OCI-LY1 (cell line): ENCODE data around the gene CNPPD1.

Experiments used
- EZH2 ChIP-seq: fragments of 200-600 bp; sonication (generic), shearing (Covaris generic); IDR thresholded peaks from 2 replicates; pipeline ENCODE4 v1.8.0; 2017; ENCODE audit warnings: borderline replicate concordance, mixed run types, mild to moderate bottlenecking, antibody characterized with exemption, low read length, moderate library complexity, mixed read lengths
- TF ChIP-seq, protein P1 (sequence below): fragments of 200-600 bp; sonication (generic), shearing (Covaris generic); IDR thresholded peaks from 2 replicates; pipeline ENCODE4 v1.5.1; 2017; ENCODE audit warnings: mild to moderate bottlenecking, antibody characterized with exemption, low read length, moderate library complexity, mixed read lengths

DNA sequence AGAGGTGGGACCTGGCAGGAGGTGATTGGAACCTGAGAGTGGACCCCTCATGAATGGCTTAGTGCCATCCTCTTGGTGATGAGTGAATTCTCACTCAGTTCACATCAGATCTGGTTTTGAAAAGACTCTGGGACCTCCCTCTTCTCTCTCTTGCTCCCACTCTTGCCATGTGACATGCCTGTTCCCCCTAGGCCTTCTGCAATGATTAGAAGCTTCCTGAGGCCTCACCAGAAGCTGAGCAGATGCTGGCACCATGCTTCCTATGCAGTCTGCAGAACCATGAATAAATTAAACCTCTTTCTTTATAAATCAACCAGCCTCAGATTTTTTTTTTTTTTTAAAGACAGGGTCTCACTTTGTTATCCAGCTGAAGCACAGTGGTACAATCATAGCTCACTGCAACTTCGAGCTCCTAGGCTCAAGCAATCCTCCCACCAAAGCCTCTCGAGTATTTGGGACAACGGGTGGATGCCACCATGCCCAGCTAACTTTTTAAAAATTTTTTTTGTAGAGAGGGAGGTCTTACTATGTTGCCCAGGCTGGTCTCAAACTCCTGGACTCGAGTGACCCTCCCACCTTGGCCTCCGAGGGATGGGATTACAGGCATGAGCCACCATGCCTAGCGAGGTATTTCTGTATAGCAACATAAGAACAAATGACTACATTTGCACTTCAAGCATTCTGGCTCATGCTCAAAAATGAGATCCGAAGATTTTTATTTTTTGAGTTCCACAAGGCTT is 27.9 kb upstream of the CNPPD1 start:
- TF ChIP-seq, protein P1, sequence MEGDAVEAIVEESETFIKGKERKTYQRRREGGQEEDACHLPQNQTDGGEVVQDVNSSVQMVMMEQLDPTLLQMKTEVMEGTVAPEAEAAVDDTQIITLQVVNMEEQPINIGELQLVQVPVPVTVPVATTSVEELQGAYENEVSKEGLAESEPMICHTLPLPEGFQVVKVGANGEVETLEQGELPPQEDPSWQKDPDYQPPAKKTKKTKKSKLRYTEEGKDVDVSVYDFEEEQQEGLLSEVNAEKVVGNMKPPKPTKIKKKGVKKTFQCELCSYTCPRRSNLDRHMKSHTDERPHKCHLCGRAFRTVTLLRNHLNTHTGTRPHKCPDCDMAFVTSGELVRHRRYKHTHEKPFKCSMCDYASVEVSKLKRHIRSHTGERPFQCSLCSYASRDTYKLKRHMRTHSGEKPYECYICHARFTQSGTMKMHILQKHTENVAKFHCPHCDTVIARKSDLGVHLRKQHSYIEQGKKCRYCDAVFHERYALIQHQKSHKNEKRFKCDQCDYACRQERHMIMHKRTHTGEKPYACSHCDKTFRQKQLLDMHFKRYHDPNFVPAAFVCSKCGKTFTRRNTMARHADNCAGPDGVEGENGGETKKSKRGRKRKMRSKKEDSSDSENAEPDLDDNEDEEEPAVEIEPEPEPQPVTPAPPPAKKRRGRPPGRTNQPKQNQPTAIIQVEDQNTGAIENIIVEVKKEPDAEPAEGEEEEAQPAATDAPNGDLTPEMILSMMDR = no peak
- TF ChIP-seq EZH2 = no peak
